K562 (cell line): ENCODE results near the gene PLAAT4. TPM values are rescaled to one million over a fixed set of nuclear protein-coding genes. Genes with fewer than 3 reads are reported as not detected.

Experiments used
- CHD2 ChIP-seq: IDR thresholded peaks from 2 replicates; pipeline ENCODE4 v1.6.1; 2011; ENCODE audit warnings: low read depth, low read length
- CTBP1 ChIP-seq: fragments of 450-650 bp; IDR thresholded peaks from 2 replicates; pipeline ENCODE4 v1.6.1; 2016; ENCODE audit warnings: borderline replicate concordance
- ETS2 ChIP-seq: IDR thresholded peaks from 2 replicates; pipeline ENCODE4 v1.6.1; 2016; ENCODE audit warnings: borderline replicate concordance, missing genetic modification characterization, mild to moderate bottlenecking, moderate library complexity, missing compliant biosample characterization; ENCODE audit not compliant: poor library complexity, severe bottlenecking
- HMG20A ChIP-seq: fragments of 450-650 bp; formaldehyde crosslinking; conservative IDR thresholded peaks from 2 replicates; pipeline ENCODE4 v1.4.0; 2020; ENCODE audit warnings: mild to moderate bottlenecking, mixed read lengths
- JUN ChIP-seq, 2 experiments: sonication (generic) in 1 of 2; formaldehyde crosslinking in 1 of 2; IDR thresholded peaks; 2 replicates each; pipeline versions ENCODE4 v1.6.1 to v1.8.0; 2012 to 2022; ENCODE audit warnings: borderline replicate concordance in 2 of 2, mild to moderate bottlenecking in 2 of 2, improper control_type of control experiment in 1 of 2, low read depth in 1 of 2, low read length in 1 of 2, missing genetic modification reagents in 1 of 2
- NCOA6 ChIP-seq: fragments of 450-650 bp; IDR thresholded peaks from 2 replicates; pipeline ENCODE4 v1.6.1; 2017; ENCODE audit warnings: mild to moderate bottlenecking
- NR2C1 ChIP-seq, 2 experiments: fragments of 450-650 bp; IDR thresholded peaks; 2 replicates each; pipeline ENCODE4 v1.6.1; 2017; ENCODE audit warnings: mild to moderate bottlenecking in 2 of 2, antibody characterized with exemption in 1 of 2, inconsistent platforms in 1 of 2, missing compliant biosample characterization in 1 of 2, missing genetic modification characterization in 1 of 2
- RFX7 ChIP-seq: fragments of 250-450 bp; sonication (Bioruptor Pico); IDR thresholded peaks from 2 replicates; pipeline ENCODE4 v1.5.1; 2021; ENCODE audit warnings: mild to moderate bottlenecking
- RNF2 ChIP-seq: sonication (generic); IDR thresholded peaks from 2 replicates; pipeline ENCODE4 v1.6.1; 2016
- TFAM ChIP-seq: fragments of 250-450 bp; sonication (Bioruptor Pico); conservative IDR thresholded peaks from 2 replicates; pipeline ENCODE4 v1.5.0; 2021; ENCODE audit warnings: mild to moderate bottlenecking, moderate library complexity
- ZNF445 ChIP-seq: fragments of 250-450 bp; sonication (Bioruptor Pico); IDR thresholded peaks from 2 replicates; pipeline ENCODE4 v1.4.0; 2020; ENCODE audit warnings: low read depth, mild to moderate bottlenecking, moderate library complexity
- polyA plus RNA-seq, 8 experiments: library from polyadenylated mRNA; depleted of rRNA in 4 of 8; stranded (reverse) in 5 of 8; unstranded in 3 of 8; fragments of >200 nt; fragmentation: Nextera tagmentation in 2 of 8; fragmentation: Illumina TruSeq in 1 of 8; extraction: Ambion mirVana in 2 of 8; extraction: Trizol in 1 of 8; gene quantifications; 2 replicates each; pipeline versions ENCODE4 v1.2.1 to v1.2.3, GENCODE V29; 2011 to 2014; ENCODE audit warnings: inconsistent platforms in 1 of 8, missing spikeins in 1 of 8
- total RNA-seq, 7 experiments: library from RNA; depleted of rRNA in 6 of 7; stranded (reverse); fragments of >200 nt in 6 of 7; fragmentation: Illumina TruSeq in 2 of 7; extraction: Trizol in 2 of 7; gene quantifications; 2 replicates each; pipeline versions ENCODE4 v1.2.1 to v1.2.3, GENCODE V29; 2011 to 2021; ENCODE audit warnings: low replicate concordance in 1 of 7
- TF ChIP-seq, protein P1 (sequence below): fragments of 450-650 bp; formaldehyde crosslinking; IDR thresholded peaks from 2 replicates; pipeline ENCODE4 v1.4.0; 2020; ENCODE audit warnings: mild to moderate bottlenecking, moderate library complexity
- TF ChIP-seq, protein P2 (sequence below): sonication (generic); formaldehyde crosslinking; IDR thresholded peaks from 2 replicates; pipeline ENCODE4 v1.8.0; 2022; ENCODE audit warnings: missing genetic modification reagents, mild to moderate bottlenecking, moderate library complexity, borderline replicate concordance
- TF ChIP-seq, protein P3 (sequence below): IDR thresholded peaks from 3 replicates; pipeline ENCODE4 v1.6.1; 2011; ENCODE audit warnings: borderline replicate concordance, mild to moderate bottlenecking, moderate library complexity; ENCODE audit not compliant: insufficient read length; ENCODE audit errors: extremely low read depth
- TF ChIP-seq, protein P4 (sequence below), 2 experiments: IDR thresholded peaks; 2 replicates each; pipeline ENCODE4 v1.6.1; 2012; ENCODE audit warnings: improper control_type of control experiment in 2 of 2, low read depth in 2 of 2, low read length in 2 of 2, borderline replicate concordance in 1 of 2
- TF ChIP-seq, protein P5 (sequence below): fragments of 450-650 bp; formaldehyde crosslinking; IDR thresholded peaks from 2 replicates; pipeline ENCODE4 v1.4.0; 2020; ENCODE audit warnings: mild to moderate bottlenecking, moderate library complexity

PLAAT4 gene
- total and polyA plus RNA-seq, 9 of the 15 experiments (the other 6 are each of a cell fraction or from before 2014, with no cell fraction given) = 0.54 to 3.0 (median 1.3) TPM; not detected in 1

DNA sequence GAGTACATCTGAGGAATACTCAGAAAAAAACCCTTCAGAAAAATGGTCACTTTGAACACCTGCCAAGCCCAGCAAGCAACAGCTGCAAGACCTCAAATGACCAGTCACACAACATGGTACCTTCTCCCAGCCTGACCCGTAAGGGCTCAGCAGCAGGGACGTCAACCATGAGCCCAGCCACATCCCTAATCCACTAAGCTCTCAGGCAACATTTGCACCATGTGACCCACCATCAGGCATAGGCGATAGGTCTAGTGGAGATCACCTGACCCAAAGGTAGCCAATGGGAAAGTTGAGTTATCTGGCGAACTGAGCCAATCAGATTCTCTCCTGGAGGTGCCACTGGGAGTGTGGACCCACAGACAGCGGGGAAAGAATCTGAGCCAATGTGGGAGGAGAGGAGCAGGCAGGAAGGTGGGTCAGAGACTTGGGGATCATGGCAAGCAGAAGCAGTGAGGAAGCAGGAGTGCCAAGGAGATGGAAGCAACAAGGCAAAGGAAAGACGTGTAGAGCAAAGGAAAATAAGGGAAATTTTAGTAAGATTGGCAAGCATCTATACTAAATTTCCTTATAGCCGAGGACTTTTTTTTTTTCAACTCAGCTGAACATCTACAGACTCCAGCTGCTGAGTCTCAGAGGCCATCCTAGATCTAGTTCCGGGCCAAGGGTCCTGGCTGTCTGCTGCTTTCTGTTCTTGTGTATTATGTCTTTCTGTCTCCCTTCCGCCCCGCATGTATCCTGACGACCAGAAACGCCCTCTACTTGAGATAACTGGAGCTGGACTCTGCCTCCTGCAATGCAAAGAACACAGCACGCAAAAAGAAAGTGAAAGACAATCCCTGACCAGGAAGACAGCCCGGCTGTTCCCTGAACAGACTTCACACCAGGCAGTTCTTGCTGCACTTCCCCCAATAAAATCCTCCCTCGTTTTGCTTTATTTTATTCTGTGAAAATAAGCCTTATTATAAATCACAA lies 37.6 kb downstream of the PLAAT4 start (continued):
- TF ChIP-seq, protein P1, sequence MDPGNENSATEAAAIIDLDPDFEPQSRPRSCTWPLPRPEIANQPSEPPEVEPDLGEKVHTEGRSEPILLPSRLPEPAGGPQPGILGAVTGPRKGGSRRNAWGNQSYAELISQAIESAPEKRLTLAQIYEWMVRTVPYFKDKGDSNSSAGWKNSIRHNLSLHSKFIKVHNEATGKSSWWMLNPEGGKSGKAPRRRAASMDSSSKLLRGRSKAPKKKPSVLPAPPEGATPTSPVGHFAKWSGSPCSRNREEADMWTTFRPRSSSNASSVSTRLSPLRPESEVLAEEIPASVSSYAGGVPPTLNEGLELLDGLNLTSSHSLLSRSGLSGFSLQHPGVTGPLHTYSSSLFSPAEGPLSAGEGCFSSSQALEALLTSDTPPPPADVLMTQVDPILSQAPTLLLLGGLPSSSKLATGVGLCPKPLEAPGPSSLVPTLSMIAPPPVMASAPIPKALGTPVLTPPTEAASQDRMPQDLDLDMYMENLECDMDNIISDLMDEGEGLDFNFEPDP (CRISPR knock-in tag) = no peak
- no peak for TF ChIP-seq ZNF445 (CRISPR knock-in tag)
- no peak for TF ChIP-seq TFAM (CRISPR knock-in tag)
- no peak for TF ChIP-seq CTBP1
- no peak for TF ChIP-seq HMG20A (CRISPR knock-in tag)
- TF ChIP-seq RFX7 (CRISPR knock-in tag) = no peak
- TF ChIP-seq JUN (IDR thresholded peaks at IDR 0.05; ENCODE audit: borderline replicate concordance, low read depth, low read length) = no peak
- no peak for TF ChIP-seq JUN (CRISPR knock-in tag; IDR thresholded peaks at IDR 0.05; ENCODE audit: borderline replicate concordance)
- no peak for TF ChIP-seq ETS2 (tag)
- TF ChIP-seq, protein P2, sequence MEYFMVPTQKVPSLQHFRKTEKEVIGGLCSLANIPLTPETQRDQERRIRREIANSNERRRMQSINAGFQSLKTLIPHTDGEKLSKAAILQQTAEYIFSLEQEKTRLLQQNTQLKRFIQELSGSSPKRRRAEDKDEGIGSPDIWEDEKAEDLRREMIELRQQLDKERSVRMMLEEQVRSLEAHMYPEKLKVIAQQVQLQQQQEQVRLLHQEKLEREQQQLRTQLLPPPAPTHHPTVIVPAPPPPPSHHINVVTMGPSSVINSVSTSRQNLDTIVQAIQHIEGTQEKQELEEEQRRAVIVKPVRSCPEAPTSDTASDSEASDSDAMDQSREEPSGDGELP (CRISPR knock-in tag) = peak; percentile 46; the same call in 1 of the 2 replicates
- no peak for TF ChIP-seq NCOA6
- peak; percentile 97 for TF ChIP-seq NR2C1 (IDR thresholded peaks at IDR 0.05)
- TF ChIP-seq NR2C1 (tag; IDR thresholded peaks at IDR 0.05) = peak; percentile 98
- TF ChIP-seq RNF2 = peak; percentile 59; the same call in 1 of the 2 replicates
- TF ChIP-seq, protein P3, sequence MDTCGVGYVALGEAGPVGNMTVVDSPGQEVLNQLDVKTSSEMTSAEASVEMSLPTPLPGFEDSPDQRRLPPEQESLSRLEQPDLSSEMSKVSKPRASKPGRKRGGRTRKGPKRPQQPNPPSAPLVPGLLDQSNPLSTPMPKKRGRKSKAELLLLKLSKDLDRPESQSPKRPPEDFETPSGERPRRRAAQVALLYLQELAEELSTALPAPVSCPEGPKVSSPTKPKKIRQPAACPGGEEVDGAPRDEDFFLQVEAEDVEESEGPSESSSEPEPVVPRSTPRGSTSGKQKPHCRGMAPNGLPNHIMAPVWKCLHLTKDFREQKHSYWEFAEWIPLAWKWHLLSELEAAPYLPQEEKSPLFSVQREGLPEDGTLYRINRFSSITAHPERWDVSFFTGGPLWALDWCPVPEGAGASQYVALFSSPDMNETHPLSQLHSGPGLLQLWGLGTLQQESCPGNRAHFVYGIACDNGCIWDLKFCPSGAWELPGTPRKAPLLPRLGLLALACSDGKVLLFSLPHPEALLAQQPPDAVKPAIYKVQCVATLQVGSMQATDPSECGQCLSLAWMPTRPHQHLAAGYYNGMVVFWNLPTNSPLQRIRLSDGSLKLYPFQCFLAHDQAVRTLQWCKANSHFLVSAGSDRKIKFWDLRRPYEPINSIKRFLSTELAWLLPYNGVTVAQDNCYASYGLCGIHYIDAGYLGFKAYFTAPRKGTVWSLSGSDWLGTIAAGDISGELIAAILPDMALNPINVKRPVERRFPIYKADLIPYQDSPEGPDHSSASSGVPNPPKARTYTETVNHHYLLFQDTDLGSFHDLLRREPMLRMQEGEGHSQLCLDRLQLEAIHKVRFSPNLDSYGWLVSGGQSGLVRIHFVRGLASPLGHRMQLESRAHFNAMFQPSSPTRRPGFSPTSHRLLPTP = no peak
- TF ChIP-seq CHD2 = no peak
- TF ChIP-seq, protein P4, sequence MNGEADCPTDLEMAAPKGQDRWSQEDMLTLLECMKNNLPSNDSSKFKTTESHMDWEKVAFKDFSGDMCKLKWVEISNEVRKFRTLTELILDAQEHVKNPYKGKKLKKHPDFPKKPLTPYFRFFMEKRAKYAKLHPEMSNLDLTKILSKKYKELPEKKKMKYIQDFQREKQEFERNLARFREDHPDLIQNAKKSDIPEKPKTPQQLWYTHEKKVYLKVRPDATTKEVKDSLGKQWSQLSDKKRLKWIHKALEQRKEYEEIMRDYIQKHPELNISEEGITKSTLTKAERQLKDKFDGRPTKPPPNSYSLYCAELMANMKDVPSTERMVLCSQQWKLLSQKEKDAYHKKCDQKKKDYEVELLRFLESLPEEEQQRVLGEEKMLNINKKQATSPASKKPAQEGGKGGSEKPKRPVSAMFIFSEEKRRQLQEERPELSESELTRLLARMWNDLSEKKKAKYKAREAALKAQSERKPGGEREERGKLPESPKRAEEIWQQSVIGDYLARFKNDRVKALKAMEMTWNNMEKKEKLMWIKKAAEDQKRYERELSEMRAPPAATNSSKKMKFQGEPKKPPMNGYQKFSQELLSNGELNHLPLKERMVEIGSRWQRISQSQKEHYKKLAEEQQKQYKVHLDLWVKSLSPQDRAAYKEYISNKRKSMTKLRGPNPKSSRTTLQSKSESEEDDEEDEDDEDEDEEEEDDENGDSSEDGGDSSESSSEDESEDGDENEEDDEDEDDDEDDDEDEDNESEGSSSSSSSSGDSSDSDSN (IDR thresholded peaks at IDR 0.05; ENCODE audit: borderline replicate concordance in 1 of 2, low read depth in 2 of 2, low read length in 2 of 2) = 0 out of 4 replicates have a peak, but pooled peaks of 1 of the 2 experiments have one; percentile 28
- TF ChIP-seq, protein P5, sequence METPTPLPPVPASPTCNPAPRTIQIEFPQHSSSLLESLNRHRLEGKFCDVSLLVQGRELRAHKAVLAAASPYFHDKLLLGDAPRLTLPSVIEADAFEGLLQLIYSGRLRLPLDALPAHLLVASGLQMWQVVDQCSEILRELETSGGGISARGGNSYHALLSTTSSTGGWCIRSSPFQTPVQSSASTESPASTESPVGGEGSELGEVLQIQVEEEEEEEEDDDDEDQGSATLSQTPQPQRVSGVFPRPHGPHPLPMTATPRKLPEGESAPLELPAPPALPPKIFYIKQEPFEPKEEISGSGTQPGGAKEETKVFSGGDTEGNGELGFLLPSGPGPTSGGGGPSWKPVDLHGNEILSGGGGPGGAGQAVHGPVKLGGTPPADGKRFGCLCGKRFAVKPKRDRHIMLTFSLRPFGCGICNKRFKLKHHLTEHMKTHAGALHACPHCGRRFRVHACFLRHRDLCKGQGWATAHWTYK = 0 out of 2 replicates have a peak, but pooled peaks have one; percentile 20
